Tibial nerve (tissue), 4 donors: ENCODE measurements around the gene IL36A. TPM values are rescaled to one million over a fixed set of nuclear protein-coding genes. Genes with fewer than 3 reads are reported as not detected.

Source experiments
- DNase-seq, 2 donors: peaks; one replicate each; pipeline ENCODE4 v3.0.0-alpha.2; 2019; ENCODE audit warnings: low spot score in 2 of 2
- H3K27ac ChIP-seq, 4 donors: fragments of 200-600 bp; sonication (generic) in 3 of 4; one replicate each; pipeline ENCODE4 v1.5.1; 2017 to 2019; ENCODE audit warnings: mild to moderate bottlenecking in 1 of 4
- H3K27me3 ChIP-seq, 2 donors: fragments of 200-600 bp; sonication (generic) in 1 of 2; one replicate each; pipeline versions ENCODE4 v1.5.1 to v1.6.0; 2017 to 2019
- H3K36me3 ChIP-seq, 3 donors: fragments of 200-600 bp; sonication (generic); one replicate each; pipeline ENCODE4 v1.5.1; 2018 to 2019
- H3K4me1 ChIP-seq, 4 donors: fragments of 200-600 bp; sonication (generic) in 3 of 4; one replicate each; pipeline ENCODE4 v1.5.1; 2017 to 2019
- H3K4me3 ChIP-seq, 4 donors: fragments of 200-600 bp; sonication (generic) in 3 of 4; one replicate each; pipeline ENCODE4 v1.5.1; 2017 to 2019; ENCODE audit warnings: mild to moderate bottlenecking in 1 of 4, moderate library complexity in 1 of 4
- H3K9me3 ChIP-seq, 4 donors: fragments of 200-600 bp; sonication (generic) in 3 of 4; one replicate each; pipeline ENCODE4 v1.5.1; 2017 to 2019
- CTCF ChIP-seq, 5 experiments: fragments of 200-600 bp in 3 of 5; fragments of 450-650 bp in 2 of 5; sonication (generic) in 3 of 5; IDR thresholded peaks; one replicate each; pipeline ENCODE4 v1.5.1; 2016 to 2019; ENCODE audit warnings: antibody characterized with exemption in 5 of 5, mild to moderate bottlenecking in 3 of 5, moderate library complexity in 2 of 5
- EP300 ChIP-seq, 2 donors: sonication (generic); formaldehyde crosslinking; IDR thresholded peaks; one replicate each; pipeline ENCODE4 v1.6.1; 2017; ENCODE audit warnings: antibody characterized with exemption in 2 of 2, mild to moderate bottlenecking in 1 of 2
- POLR2A ChIP-seq, 2 donors: fragments of 450-650 bp; IDR thresholded peaks; one replicate each; pipeline ENCODE4 v1.6.1; 2017; ENCODE audit warnings: antibody characterized with exemption in 2 of 2, mild to moderate bottlenecking in 2 of 2, moderate library complexity in 2 of 2
- WGBS, 2 donors: methylation state at CpG; one replicate each; pipeline ENCODE4 v1.1.5; 2018; 5-methylcytosine and 5-hydroxymethylcytosine counted together
- total RNA-seq, 4 donors: library from RNA; depleted of rRNA; stranded (reverse); fragments of >200 nt; gene quantifications; one replicate each; pipeline ENCODE4 v1.1.0, GENCODE V29; 2016

IL36A gene
- total RNA-seq, 4 donors from 2014 or later = not detected

DNA sequence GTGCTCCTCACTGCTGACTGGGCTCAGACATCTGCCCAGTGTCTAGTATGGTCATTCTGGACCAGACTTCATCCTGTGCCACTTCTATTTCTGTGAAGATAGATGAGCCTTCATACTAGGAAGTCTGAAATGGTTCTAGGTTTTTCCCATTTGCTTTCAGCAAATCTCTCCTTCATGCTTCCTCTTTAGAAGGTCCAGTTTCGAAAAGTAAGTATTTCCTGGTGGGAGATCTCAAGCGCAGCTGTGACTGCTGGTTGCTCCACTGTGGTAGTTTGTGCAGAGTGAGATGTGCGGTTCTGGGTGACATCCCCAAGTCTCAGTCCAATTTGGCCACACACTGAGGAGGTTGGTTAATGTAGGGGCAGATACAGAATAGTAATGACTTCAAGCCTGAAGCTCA lies 33.0 kb downstream of the IL36A start:
- Histone ChIP-seq H3K9me3 (no peaks in the 10 kb centered on the region), H3K27me3 (no peaks in the 10 kb centered on the region), H3K4me1 (no peaks in the 10 kb centered on the region), H3K4me3 (no peak overlapping the region), H3K36me3 (no peaks in the 10 kb centered on the region), H3K27ac (no peak overlapping the region)
- DNase-seq = no peak
- no peak for TF ChIP-seq POLR2A (IDR thresholded peaks at IDR 0.05)
- TF ChIP-seq EP300 (IDR thresholded peaks at IDR 0.05) = no peak
- no peak for TF ChIP-seq CTCF (IDR thresholded peaks at IDR 0.05)
- 83 to 93% methylated on average over 3 of the region's 3 CpGs for WGBS, 2 donors

GRCh38 chr2:113039158-113039557 lies 33.9 kb downstream of the IL36A start:
- no peaks in the 10 kb centered on the region for H3K4me1 ChIP-seq

GRCh38 chr2:113039719-113040118 lies 34.5 kb downstream of the IL36A start:
- H3K4me3 ChIP-seq = no peak overlapping the region
- no peaks in the 10 kb centered on the region for H3K4me1 ChIP-seq
- DNase-seq = no peak
- TF ChIP-seq POLR2A (IDR thresholded peaks at IDR 0.05) (no peak), CTCF (IDR thresholded peaks at IDR 0.05) (no peak), EP300 (IDR thresholded peaks at IDR 0.05) (no peak)
- H3K27ac ChIP-seq = no peak overlapping the region
- 30 to 55% methylated on average over 5 of the region's 5 CpGs for WGBS, 2 donors
- no peaks in the 10 kb centered on the region for H3K9me3 ChIP-seq
- H3K36me3 ChIP-seq = no peaks in the 10 kb centered on the region
- H3K27me3 ChIP-seq = no peaks in the 10 kb centered on the region

More at GRCh38 chr2:113039158-113039557, 33.9 kb downstream of the IL36A start:
- Histone ChIP-seq H3K27ac (no peak overlapping the region), H3K9me3 (no peaks in the 10 kb centered on the region), H3K36me3 (no peaks in the 10 kb centered on the region), H3K4me3 (no peak overlapping the region), H3K27me3 (no peaks in the 10 kb centered on the region)
- 74 to 89% methylated on average over 2 of the region's 2 CpGs for WGBS, 2 donors
- TF ChIP-seq CTCF (IDR thresholded peaks at IDR 0.05) (no peak), EP300 (IDR thresholded peaks at IDR 0.05) (no peak), POLR2A (IDR thresholded peaks at IDR 0.05) (no peak)
- DNase-seq = no peak

DNA sequence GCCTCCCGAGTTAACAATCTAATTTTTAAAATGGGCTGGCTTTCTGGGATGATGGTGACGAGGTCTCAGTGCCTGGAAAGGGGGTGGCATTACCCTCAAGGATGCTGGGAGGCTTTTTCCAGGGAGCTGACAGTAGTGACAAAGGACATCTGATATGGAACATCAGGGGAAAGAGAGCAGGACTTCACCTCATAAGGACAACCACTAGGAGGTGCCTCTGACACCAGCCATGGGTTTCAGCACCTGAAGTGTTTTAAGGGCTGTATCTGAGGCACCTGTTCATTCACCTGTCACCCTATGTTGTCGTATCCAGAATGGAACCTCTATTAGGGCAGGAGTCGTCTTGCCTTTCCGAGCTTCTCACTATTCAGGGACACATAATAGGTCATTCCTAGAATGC lies 36.6 kb downstream of the IL36A start:
- DNase-seq = no peak
- Histone ChIP-seq H3K4me3 (no peak overlapping the region), H3K9me3 (no peaks in the 10 kb centered on the region), H3K4me1 (no peaks in the 10 kb centered on the region), H3K36me3 (no peaks in the 10 kb centered on the region), H3K27me3 (no peaks in the 10 kb centered on the region), H3K27ac (no peak overlapping the region)
- WGBS, 2 donors = 61 to 67% methylated on average over 5 of the region's 5 CpGs
- TF ChIP-seq EP300 (IDR thresholded peaks at IDR 0.05) = no peak
- no peak for TF ChIP-seq POLR2A (IDR thresholded peaks at IDR 0.05)
- no peak for TF ChIP-seq CTCF (IDR thresholded peaks at IDR 0.05)

- Histone ChIP-seq H3K27me3 (no peaks in the 10 kb centered on the region), H3K27ac (no peak overlapping the region), H3K36me3 (no peaks in the 10 kb centered on the region), H3K4me1 (no peaks in the 10 kb centered on the region), H3K4me3 (no peak overlapping the region), H3K9me3 (peaks cover 0 to 8% (median 0%) of the 10 kb centered on the region in 4 donors)
- 91 to 93% methylated on average over 5 of the region's 5 CpGs for WGBS, 2 donors
- DNase-seq = no peak
- TF ChIP-seq POLR2A (IDR thresholded peaks at IDR 0.05) (no peak), EP300 (IDR thresholded peaks at IDR 0.05) (no peak), CTCF (IDR thresholded peaks at IDR 0.05) (no peak)
These were observed 41.2 kb downstream of the IL36A start for GRCh38 chr2:113046465-113046864.
